Cardiac septum (tissue), 1 donor: ENCODE measurements around the gene RHOBTB1. TPM values are rescaled to one million over a fixed set of nuclear protein-coding genes. Genes with fewer than 3 reads are reported as not detected.

ENCODE experiments used
- DNase-seq: peaks from one replicate; pipeline ENCODE4 v3.0.0-alpha.2; 2020; ENCODE audit warnings: low spot score
- intact Hi-C: fragments of 100-400 bp; cut with DNase I; formaldehyde crosslinking; loops from one replicate; pipeline ENCODE4 v1.14.0; 2022
- total RNA-seq: library from RNA; stranded (reverse); fragmentation: NEBNext Ultra II Directional; extraction: Animal tissue kit (Norgen Biotek cat#: 25700); gene quantifications from one replicate; pipeline ENCODE4 v1.2.1, GENCODE V29; 2021
- donor health status: DM: no; HTN: no; CAD: no.

Gene RHOBTB1
- total RNA-seq, 1 donor from 2014 or later: 16.3 TPM

DNA sequence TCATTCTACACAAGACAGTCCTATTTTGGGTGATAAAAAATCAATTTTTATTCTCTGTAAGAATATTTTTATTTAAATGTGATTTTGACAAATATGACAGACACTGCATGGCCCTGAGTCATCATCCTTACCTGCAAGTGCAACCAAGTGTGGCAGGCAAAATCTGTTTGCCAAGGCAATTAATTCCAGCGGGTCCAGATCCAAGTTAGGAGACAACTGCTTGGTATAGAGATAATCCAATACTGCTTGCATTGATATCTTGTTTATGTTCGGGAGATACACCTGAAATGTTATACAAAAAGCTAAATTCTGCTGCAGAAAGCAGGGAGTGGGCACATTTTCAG, 66.2 kb downstream of the RHOBTB1 start:
- DNase-seq: no peak
- intact Hi-C loops: no loop called here

DNA sequence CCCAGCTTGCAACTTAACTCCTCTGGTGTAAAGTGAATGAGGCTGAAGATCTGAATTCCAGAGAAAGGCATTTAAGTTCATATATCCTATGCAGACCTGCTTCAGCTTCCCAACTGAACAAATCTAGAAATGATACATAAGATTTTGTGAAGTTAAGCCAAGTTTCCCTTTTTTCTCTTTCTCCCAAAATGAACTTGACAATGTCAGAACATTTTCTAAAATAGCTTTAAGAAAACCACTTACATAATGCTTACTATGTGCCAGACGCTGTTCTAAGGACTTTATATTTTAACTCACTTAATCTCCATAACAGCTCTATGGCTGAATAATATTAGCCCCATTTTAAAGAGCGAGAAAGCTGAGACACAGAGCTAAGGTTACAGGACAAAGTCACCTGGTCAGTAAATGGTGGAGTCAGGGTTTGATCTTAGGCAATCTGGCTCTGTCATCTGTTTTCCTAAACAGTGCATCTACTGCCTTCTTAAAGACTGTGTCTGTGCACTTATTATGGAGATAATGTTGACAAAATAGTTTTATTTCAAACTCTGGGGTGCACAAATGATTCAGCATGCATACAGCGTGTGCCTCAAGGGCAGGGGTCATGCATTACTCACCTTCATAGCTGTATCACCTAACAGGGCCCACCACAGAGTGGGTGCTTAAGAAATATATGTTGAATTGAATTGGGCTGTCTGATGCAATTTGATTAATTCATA, 66.8 kb downstream of the RHOBTB1 start:
- intact Hi-C loops: no loop called here
- DNase-seq: no peak

DNA sequence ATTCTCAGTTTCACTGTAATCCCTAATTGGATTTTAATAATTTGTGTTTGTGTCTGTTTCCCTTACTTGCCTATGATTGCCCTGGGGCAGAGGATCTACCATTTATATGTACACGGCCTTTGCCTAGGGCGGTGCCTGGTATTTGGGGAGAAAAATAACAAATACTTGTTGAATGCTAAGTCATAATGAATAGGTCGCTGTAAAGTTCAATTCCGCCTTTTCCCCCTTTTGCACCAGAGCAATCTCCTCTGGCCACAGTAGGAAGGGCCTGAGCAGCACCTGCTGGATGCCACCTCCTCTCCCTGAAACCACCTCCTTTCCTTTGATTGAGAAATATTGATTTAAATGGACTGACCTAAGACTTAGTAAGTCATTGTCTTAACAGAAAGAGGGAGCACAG, 70.2 kb downstream of the RHOBTB1 start:
- DNase-seq: no peak
- intact Hi-C loops: no loop called here

DNA sequence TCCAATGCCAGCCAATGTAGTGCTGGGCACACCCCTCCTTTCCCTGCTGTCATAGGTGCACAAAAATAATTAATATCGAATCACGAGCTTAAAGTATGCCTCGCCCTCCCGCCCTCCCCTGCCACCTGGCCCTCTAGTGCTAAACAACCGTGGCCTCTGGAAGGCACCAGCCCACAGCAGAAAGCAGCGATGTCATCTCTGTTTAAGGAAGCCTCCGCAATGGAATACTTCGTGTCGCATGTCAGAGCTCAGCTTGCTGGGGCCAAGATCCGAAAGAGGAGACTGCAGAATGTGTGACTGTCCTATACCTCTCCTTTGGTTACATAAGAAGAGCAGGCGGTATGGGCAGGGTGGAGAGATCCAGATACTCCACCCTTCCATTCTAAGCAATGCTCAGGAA, 71.5 kb downstream of the RHOBTB1 start:
- intact Hi-C loops: no loop called here

DNA sequence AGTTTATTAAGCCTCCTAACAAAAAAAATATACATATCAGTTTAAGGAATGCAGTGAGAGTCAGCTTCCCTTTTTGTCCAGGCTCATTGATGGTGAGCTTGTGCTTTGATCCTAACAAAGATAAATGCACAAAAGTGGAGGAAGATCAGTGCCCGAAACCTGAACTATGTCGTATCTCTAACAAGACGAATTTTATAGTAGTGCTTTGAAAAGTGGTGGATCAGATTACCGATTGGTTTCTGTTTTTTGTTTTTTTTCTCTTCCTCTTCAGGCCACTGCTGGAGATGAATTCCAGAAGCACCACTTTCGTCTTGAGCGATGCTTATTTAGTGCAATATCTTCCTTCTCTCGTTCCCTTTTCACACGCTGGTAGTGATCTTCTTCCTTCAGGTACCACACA, 72.8 kb downstream of the RHOBTB1 start:
- intact Hi-C loops: no loop called here
- DNase-seq: no peak

More for the DNA sequence above, 71.5 kb downstream of the RHOBTB1 start:
- DNase-seq: no peak

DNA sequence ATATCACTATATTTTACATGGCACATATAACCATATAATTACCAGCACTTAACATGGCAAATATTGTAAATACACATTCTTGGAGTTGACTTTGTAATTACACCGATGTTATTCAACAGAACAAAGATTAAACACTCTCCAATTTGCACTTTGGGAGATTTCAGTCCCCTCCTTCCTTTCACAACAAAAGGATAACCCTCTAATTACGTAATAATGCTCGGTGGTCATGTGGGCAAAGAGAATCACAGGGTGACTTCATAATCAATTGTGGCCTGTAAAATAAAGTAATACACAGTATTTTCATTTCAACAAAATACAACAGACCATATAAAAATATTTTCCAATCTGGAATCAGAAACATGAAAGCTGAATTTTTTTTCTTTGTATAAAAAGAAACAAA, 73.2 kb downstream of the RHOBTB1 start:
- intact Hi-C loops: no loop called here
- DNase-seq: no peak

DNA sequence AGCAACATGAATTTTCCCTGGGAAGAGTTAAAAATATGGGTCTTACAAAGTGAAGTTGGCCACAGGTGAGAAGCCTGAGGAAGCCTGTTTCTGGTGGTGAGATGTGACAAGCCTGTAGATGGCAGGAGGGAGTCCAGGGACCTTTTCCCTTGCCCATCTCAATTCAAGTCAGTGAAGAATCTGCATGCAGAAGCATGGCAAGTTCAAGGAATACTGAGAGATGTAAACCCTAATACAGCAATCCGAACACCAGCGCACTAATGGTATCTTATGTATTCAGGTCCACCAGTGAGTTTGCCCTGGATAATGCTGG, 73.6 kb downstream of the RHOBTB1 start:
- DNase-seq: no peak
- intact Hi-C loops: no loop called here

DNA sequence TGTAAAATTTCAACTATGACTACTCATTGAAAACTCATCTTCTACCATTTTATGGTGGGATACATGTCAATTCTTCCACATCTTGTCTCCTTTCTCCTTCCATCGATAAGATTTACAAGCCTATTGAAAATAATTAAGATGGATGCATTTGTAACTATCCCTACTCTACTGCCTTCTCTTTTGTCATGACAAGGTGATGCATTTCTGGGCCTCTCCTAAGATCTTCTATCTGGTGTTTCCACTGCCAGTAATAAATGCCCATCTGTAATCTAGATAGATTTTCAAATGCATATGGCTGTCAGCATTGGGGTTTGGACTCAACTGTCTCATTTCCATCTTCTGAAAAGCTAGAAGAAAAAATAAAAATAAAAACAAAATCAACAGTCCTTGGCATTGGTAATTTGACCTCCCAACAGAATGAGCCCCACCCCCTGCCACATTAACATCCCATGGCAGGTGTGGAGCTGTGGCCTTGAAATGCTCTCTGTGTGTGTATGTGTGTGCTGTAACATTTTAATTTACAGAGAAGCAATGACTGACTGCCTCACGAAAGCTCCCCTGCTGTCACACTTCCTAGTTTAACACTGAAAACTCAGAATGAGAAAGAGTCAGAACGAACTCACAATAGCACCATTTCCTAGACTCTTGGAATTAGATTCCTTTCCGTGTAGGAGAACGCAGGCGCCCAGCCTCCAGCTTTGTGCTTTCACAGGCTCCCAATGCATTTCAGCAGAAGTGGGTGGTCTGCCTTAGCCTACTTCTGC, 74.2 kb downstream of the RHOBTB1 start:
- no peak for DNase-seq
- intact Hi-C loops: no loop called here

DNA sequence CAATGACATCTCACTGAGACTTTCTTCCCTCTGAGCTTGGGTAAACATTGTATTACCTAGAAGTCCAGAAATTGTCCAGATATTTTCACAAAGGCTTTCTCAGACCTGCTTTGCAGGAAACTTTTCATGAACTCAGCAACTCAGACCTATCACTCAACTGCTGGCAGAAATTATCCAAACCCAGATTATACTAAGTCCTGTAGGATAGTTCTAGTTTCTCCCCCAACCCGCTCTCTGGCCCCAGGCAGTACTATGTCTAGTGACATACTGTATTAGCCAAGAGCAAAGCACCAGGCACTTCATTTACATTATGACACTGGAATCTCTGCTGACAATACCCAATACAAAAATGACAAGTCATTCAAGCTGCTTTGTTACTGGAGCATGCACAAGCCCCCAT, 75.0 kb downstream of the RHOBTB1 start:
- intact Hi-C loops: no loop called here
- DNase-seq: no peak

DNA sequence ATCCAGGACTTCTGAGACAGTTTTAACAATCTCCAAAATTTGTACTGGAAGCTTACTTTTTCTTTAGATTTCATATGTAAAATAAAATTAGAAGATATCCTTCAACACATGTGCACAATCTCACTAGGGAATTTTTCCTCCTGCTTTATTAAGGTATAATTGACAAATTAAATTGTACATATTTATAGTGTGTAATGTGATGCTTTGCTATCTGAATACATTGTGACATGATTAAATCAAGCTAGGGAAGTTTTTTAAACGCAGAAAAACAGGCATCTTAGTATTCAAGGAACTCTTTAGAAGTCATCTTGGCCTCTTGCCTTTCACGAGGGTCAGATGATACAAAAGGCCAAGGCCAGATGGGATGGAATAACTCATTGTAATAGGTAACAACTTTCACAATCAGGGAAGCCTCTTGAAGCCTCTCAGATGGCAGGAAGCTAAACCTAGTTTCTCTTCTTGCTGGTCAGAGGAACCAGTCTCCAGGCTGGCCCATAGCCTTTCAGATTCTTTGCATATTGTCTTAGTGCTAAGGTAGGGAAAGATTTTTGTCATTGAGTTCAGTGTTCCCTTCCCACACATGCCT, 78.7 kb downstream of the RHOBTB1 start:
- no peak for DNase-seq
- intact Hi-C loops: no loop called here

DNA sequence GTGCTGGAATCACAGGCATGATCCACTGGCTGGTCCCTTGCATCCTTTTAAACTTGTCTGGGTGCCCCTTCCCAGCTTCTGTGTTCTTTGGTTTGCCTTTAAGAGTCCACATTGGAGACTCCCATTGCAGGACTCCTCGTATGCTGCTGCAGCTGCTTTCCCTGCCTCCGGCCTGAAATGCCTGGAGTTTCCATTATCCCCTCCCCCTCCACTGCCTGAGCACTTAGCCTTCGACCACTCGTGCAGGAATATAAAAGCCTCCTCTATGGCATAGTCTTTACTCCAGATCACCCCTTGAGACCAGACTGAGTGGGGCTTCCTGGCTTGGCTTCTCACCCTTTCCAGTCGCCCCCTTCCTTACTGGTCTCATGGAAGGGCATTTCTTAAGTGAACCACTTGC, 80.2 kb downstream of the RHOBTB1 start:
- intact Hi-C loops: no loop called here
- DNase-seq: no peak

DNA sequence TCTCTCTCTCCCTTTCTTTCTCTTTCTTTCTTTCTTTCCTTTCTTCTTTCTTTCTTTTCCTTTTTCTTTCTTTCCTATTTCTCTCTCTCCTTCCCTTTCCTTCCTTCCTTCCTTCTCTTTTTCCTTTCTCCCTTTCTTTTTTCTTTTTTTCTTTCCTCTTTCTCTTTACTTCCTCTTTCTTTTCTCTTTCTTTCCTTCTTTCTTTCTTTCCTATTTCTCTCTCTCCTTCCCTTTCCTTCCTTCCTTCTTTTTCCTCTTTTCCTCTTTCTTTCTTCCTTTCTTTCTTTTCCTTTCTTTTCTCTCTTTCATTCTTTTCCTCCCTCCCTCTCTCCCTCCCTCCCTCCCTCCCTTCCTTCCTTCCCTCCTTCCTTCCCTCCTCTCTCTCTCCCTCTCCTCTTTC, 81.5 kb downstream of the RHOBTB1 start:
- intact Hi-C loops: no loop called here

DNA sequence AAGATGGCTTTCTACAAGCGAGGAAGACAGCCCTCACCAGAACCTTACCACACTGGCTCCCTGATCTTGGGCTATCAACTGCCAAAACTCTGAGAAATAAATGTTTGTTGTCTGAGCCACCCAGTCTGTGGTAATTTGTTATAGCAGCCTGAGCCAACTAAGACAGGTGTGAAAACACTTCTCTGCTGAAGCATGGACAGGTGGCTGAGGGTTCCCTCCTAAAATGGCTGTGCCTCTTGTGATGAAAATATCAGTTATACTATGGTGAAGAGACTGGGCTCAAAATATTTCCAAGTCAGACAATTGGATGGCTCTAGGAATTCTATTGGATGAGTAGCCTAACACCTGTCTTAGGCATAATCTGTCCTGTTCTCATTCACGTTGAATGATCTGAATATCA, 87.6 kb downstream of the RHOBTB1 start:
- no peak for DNase-seq
- intact Hi-C loops: no loop called here

More for the DNA sequence above, 81.5 kb downstream of the RHOBTB1 start:
- no peak for DNase-seq

DNA sequence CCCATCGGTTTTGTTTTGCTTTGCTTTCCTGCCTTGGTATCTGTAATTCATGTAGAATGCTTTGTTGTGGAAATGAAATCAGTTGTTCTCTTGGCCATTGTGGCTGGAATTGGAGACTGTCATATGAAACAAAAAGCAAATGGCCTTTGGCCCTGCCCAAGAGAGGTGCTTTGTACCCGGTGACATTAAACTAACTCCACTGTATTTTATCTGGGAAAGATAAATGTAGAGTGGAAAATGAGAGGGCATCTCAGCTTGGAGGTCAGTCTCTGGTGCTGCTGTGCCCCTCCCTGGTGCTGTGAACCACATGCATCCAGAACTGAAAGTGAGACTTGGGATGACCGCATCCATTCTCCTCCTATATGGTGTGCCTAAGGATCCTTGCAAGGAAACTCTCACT, 90.3 kb downstream of the RHOBTB1 start:
- intact Hi-C loops: no loop called here
- DNase-seq: no peak

DNA sequence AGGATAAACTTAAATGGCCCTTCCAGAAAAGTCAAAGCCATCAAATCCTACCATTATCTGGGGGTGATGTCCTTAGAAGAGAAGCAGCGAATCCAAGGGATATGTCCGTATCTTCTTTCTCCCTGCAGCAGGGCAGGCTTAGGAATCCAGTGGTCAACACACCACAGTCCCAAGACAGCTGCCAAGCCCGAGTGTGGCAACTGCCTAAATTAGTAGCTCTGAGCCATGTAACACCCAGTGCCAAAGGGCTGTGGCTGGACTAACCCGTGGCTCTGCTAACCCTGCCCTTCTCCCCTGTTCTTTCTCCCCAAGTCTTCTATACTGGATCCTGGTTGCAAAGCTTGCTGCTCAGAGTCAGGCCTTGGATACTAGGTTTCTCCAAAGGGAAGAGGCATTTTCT, 90.9 kb downstream of the RHOBTB1 start:
- DNase-seq: no peak
- intact Hi-C loops: no loop called here

DNA sequence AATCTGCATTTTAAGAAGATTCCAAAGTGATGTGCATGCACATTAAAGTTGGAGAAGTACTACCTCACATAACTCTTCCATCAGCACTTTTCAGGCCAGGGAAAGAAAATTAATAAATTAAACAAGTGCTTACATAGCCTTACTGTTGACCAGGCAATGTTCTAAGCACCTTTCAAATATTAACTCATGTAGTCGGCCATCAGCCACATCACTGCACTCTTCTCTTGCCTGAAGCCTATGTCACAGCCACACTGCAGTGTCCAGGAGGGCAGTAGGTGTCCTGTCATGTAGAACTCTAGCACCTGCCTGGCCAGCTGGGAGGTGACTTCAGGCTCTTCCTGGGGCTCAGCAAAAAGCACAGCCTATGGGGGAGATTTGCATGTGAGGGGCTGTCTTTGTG, 94.2 kb downstream of the RHOBTB1 start:
- DNase-seq: no peak
- intact Hi-C loops: no loop called here

DNA sequence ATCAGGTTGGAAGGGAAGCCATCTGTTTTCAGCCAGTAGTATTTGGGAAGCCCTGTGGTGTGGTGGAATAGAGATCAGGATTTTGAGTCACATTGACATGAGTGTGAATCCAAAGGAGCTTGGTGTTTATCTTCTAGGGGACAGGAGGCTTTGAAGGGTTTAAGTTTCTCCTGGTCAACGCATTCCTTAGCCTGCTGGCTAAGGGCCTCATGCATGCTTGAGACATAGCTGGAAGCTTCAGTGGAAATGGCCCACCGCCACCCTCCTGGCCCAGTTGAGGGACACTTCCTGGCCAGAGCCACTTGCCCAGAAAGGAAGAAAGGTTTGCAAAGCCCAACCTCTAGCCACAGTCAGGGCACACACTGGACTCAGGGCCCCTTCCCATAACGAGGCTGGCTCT, 94.8 kb downstream of the RHOBTB1 start:
- DNase-seq: no peak
- intact Hi-C loops: no loop called here

DNA sequence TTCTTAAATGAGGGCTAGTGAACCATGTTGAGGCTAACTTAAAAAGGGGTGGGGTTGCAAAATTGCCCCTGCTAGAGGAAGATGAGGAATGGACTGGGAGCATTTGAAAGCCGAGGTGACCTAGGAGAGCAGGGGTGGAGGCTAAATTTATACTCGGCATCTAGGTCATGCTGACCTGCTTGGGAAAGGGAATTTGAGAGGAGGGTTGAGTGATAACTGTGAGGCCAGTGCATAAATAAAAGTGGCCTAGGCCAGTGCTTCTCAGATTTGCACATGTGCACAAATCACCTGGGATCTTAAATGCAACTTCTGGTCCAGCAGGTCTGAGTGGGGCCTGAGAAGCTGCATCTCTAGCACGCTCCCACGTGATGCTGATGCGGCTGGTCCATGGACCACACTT, 95.3 kb downstream of the RHOBTB1 start:
- intact Hi-C loops: no loop called here
- DNase-seq: no peak

DNA sequence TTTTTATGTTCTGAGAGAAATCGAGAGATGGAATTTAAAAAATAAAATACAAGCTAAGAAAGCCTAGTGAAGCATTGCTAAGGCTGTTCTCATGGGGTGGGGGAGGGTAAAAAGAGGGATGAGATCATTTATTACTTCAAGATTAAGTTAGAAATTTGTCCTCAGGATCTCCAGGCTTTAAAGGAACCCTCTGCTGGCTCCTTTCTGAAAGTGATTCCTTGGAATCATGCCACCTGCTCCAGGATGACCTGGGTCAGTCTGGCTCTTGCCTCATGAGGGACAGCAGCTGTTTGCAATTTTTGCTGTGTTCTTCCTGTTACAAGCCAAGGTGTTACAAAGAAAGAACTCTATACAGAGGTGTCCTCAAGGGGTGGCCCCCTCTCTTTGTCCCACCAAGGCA, 95.9 kb downstream of the RHOBTB1 start:
- intact Hi-C loops: no loop called here
- no peak for DNase-seq

DNA sequence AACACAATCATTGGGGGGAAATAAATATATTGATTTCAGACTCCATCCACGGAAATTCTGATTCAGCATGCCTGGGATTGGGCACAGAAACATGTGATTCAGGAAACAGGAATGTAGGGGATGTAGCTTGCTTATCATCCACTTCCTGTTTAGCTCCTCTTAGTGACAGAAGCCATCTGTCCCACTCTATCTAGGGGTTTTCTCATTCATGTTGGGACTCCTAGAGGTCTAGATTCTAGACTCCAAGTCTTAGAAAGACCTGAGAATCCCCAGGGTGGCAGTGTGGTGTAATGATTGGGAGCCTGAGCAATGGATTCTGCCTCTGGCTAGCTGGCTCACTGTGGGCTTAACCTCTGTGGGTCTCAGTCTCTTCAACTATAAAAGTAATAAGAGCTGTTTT, 97.8 kb downstream of the RHOBTB1 start:
- DNase-seq: no peak
- intact Hi-C loops: no loop called here

DNA sequence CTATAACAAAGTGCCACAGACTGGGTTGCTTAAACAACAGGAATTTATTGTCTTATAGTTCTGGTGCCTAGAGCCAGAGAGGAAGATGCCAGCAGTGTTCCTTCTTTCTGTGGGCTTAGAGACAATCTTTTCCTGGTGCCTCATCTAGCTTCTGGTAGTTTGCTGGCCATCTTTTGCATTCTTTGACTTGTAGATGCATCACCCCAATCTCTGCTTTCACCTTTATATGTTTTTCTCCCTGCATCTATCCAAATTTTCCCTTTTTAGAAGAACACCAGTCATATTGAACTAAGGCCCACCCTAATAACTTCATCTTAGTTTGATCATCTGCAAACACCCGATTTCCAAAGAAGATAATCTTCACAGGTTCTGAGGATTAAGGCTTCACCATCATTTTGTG, 98.9 kb downstream of the RHOBTB1 start:
- intact Hi-C loops: no loop called here
- no peak for DNase-seq
